MM.1S (cell line): ENCODE measurements around the gene PFKFB1.

Experiments
- DNase-seq: peaks from one replicate; pipeline ENCODE4 v3.0.0-alpha.2; 2015
- H2AFZ ChIP-seq: fragments of 300-600 bp; sonication (generic); 2 replicates; pipeline ENCODE4 v1.6.0; 2016; ENCODE audit warnings: antibody characterized with exemption, low read length
- H3F3A ChIP-seq: fragments of 300-600 bp; sonication (generic); 2 replicates; pipeline ENCODE4 v1.6.1; 2016; ENCODE audit warnings: mild to moderate bottlenecking, antibody characterized with exemption, low read length, moderate library complexity, mixed read lengths; ENCODE audit not compliant: insufficient read depth
- H3K27ac ChIP-seq: fragments of 300-600 bp; sonication (generic); 2 replicates; pipeline ENCODE4 v1.5.1; 2016; ENCODE audit warnings: mild to moderate bottlenecking, low read length
- H3K27me3 ChIP-seq: fragments of 300-600 bp; sonication (generic); replicated peaks from 2 replicates; pipeline ENCODE4 v1.6.0; 2016; ENCODE audit warnings: low read length; ENCODE audit not compliant: insufficient read depth
- H3K36me3 ChIP-seq: fragments of 300-600 bp; sonication (generic); replicated peaks from 2 replicates; pipeline ENCODE4 v1.6.1; 2016; ENCODE audit warnings: mild to moderate bottlenecking, low read length, mixed read lengths; ENCODE audit not compliant: insufficient read depth
- H3K4me1 ChIP-seq: fragments of 300-600 bp; sonication (generic); 2 replicates; pipeline ENCODE4 v1.6.1; 2016; ENCODE audit warnings: low read length, mixed read lengths
- H3K4me2 ChIP-seq: fragments of 300-600 bp; sonication (generic); 2 replicates; pipeline ENCODE4 v1.6.0; 2016; ENCODE audit warnings: low read depth, low read length
- H3K4me3 ChIP-seq: fragments of 300-600 bp; sonication (generic); 2 replicates; pipeline ENCODE4 v1.5.1; 2016; ENCODE audit warnings: low read length, mixed read lengths
- H3K79me2 ChIP-seq: fragments of 300-600 bp; sonication (generic); 2 replicates; pipeline ENCODE4 v1.6.1; 2016; ENCODE audit warnings: mixed run types, low read length, mixed read lengths
- H3K9ac ChIP-seq: fragments of 300-600 bp; sonication (generic); 2 replicates; pipeline ENCODE4 v1.6.1; 2016; ENCODE audit warnings: low read length, mixed read lengths
- H3K9me2 ChIP-seq: fragments of 300-600 bp; sonication (generic); replicated peaks from 2 replicates; pipeline ENCODE4 v1.6.1; 2016; ENCODE audit warnings: mild to moderate bottlenecking, low read length, mixed read lengths; ENCODE audit not compliant: insufficient read depth
- H3K9me3 ChIP-seq: fragments of 300-600 bp; sonication (generic); replicated peaks from 2 replicates; pipeline ENCODE4 v1.6.1; 2016; ENCODE audit warnings: mild to moderate bottlenecking, low read length, mixed read lengths; ENCODE audit not compliant: insufficient read depth
- H4K20me1 ChIP-seq: fragments of 300-600 bp; sonication (generic); 2 replicates; pipeline ENCODE4 v1.6.1; 2016; ENCODE audit warnings: mild to moderate bottlenecking, low read length, moderate library complexity, mixed read lengths; ENCODE audit not compliant: insufficient read depth
- CTCF ChIP-seq: fragments of 300-600 bp; sonication (generic); IDR thresholded peaks from 2 replicates; pipeline ENCODE4 v1.5.1; 2016; ENCODE audit warnings: antibody characterized with exemption, low read length, mixed read lengths
- EZH2 ChIP-seq: fragments of 300-600 bp; sonication (generic); optimal IDR thresholded peaks from 2 replicates; pipeline ENCODE3; 2017; ENCODE audit warnings: low read depth, mild to moderate bottlenecking, antibody characterized with exemption, low read length, mixed read lengths
- EZH2phosphoT487 ChIP-seq: fragments of 300-600 bp; sonication (generic); IDR thresholded peaks from 2 replicates; pipeline ENCODE4 v1.6.1; 2018; ENCODE audit warnings: antibody characterized with exemption, low read length

PFKFB1 gene

GRCh38 chrX:55007656-55008055 lies 13.7 kb upstream of the PFKFB1 start:
- Histone ChIP-seq H3K4me1 (no peaks in the 10 kb centered on the region), H3K9me2 (no peaks in the 10 kb centered on the region), H4K20me1 (no peaks in the 10 kb centered on the region), H3K9me3 (no peaks in the 10 kb centered on the region), H3K4me3 (no peak overlapping the region), H3K4me2 (no peak overlapping the region), H3K79me2 (no peaks in the 10 kb centered on the region), H2AFZ (no peak overlapping the region), H3K27ac (no peak overlapping the region), H3F3A (no peaks in the 10 kb centered on the region), H3K27me3 (no peaks in the 10 kb centered on the region), H3K9ac (no peak overlapping the region), H3K36me3 (no peaks in the 10 kb centered on the region)
- TF ChIP-seq EZH2, result no peak
- no peak for DNase-seq

DNA sequence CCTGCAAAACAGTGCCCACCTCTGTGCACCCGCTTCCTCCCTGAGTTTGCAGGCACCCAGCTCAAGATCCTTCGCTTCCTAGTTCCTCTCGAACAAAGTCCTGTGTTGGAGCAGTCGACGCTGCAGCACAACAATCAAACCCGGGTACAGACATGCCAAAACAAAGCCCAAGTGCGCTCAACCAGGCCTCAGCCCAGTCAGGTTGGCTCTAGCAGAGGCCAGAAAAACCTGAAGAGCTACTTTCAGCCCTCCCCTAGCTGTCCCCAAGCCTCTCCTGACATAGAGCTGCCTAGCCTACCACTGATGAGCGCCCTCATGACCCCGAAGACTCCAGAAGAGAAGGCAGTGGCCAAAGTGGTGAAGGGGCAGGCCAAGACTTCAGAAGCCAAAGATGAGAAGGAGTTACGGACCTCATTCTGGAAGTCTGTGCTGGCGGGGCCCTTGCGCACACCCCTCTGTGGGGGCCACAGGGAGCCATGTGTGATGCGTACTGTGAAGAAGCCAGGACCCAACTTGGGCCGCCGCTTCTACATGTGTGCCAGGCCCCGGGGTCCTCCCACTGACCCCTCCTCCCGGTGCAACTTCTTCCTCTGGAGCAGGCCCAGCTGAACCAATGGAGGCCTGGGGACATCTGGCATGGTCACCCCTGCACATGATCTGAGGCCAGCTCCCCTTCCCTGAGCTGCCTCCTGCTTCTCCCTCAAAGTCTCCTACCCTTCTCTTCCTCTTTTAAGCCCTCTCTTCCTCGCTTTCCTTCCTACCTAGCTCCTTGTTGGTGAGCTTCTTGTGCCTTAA lies 13.0 kb upstream of the PFKFB1 start:
- Histone ChIP-seq H2AFZ (no peak overlapping the region), H3K27me3 (no peaks in the 10 kb centered on the region), H3K4me3 (no peak overlapping the region), H3F3A (no peaks in the 10 kb centered on the region), H3K9ac (no peak overlapping the region), H3K27ac (no peak overlapping the region), H3K36me3 (no peaks in the 10 kb centered on the region), H3K9me2 (no peaks in the 10 kb centered on the region), H3K9me3 (no peaks in the 10 kb centered on the region), H3K4me2 (no peak overlapping the region), H3K79me2 (no peaks in the 10 kb centered on the region), H3K4me1 (no peaks in the 10 kb centered on the region), H4K20me1 (no peaks in the 10 kb centered on the region)
- no peak for DNase-seq
- TF ChIP-seq EZH2, result no peak

GRCh38 chrX:55005256-55005655 lies 11.3 kb upstream of the PFKFB1 start:
- H3K9me2 ChIP-seq, result no peaks in the 10 kb centered on the region
- H3K4me2 ChIP-seq, result no peak overlapping the region
- H3K4me1 ChIP-seq, result peaks cover 4% of the 10 kb centered on the region; the same call in 1 of the 2 replicates
- H3K9me3 ChIP-seq, result no peaks in the 10 kb centered on the region
- no peaks in the 10 kb centered on the region for H3K27me3 ChIP-seq
- H3K36me3 ChIP-seq, result no peaks in the 10 kb centered on the region
- no peaks in the 10 kb centered on the region for H3F3A ChIP-seq
- no peak overlapping the region for H2AFZ ChIP-seq
- no peak overlapping the region for H3K27ac ChIP-seq
- peaks cover 15% of the 10 kb centered on the region for H3K79me2 ChIP-seq
- no peaks in the 10 kb centered on the region for H4K20me1 ChIP-seq
- H3K4me3 ChIP-seq, result no peak overlapping the region
- TF ChIP-seq EZH2phosphoT487 (no peak), CTCF (no peak), EZH2 (no peak)
- H3K9ac ChIP-seq, result no peak overlapping the region
- DNase-seq, result no peak

DNA sequence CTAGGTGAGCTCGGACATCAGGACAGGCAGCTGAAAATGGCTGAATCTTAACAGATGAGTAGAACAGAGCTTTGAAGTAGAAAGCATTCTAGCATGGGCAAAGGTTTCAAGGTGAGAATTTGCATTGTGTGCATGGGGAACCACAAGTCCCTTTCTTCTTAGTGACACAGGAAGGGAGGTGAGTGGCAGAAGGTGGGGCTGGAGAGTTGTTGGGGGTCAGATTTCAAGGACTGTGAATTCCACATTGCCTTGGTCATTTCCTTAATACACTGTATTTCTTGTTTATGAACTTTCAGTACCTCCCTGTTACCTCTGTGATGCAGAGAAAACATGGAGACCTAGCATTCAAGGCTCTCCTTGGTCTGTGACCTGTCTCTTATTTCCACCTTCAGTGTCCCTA lies 10.2 kb upstream of the PFKFB1 start:
- Histone ChIP-seq H3K9me2 (no peaks in the 10 kb centered on the region), H2AFZ (no peak overlapping the region), H3K9me3 (no peaks in the 10 kb centered on the region), H3K27me3 (no peaks in the 10 kb centered on the region), H3K27ac (no peak overlapping the region), H4K20me1 (no peaks in the 10 kb centered on the region), H3F3A (no peaks in the 10 kb centered on the region), H3K4me3 (no peak overlapping the region), H3K79me2 (peaks cover 15% of the 10 kb centered on the region), H3K4me1 (peaks cover 4% of the 10 kb centered on the region; the same call in 1 of the 2 replicates), H3K4me2 (no peak overlapping the region), H3K9ac (no peak overlapping the region), H3K36me3 (no peaks in the 10 kb centered on the region)
- DNase-seq, result no peak
- TF ChIP-seq CTCF (no peak), EZH2phosphoT487 (no peak)
